Measurements from ENCODE around the gene DHRS12. TPM values are rescaled to one million over a fixed set of nuclear protein-coding genes. Genes with fewer than 3 reads are reported as not detected.

DHRS12 gene
- total RNA-seq, 1 donor from 2014 or later: 19.8 TPM

DNA sequence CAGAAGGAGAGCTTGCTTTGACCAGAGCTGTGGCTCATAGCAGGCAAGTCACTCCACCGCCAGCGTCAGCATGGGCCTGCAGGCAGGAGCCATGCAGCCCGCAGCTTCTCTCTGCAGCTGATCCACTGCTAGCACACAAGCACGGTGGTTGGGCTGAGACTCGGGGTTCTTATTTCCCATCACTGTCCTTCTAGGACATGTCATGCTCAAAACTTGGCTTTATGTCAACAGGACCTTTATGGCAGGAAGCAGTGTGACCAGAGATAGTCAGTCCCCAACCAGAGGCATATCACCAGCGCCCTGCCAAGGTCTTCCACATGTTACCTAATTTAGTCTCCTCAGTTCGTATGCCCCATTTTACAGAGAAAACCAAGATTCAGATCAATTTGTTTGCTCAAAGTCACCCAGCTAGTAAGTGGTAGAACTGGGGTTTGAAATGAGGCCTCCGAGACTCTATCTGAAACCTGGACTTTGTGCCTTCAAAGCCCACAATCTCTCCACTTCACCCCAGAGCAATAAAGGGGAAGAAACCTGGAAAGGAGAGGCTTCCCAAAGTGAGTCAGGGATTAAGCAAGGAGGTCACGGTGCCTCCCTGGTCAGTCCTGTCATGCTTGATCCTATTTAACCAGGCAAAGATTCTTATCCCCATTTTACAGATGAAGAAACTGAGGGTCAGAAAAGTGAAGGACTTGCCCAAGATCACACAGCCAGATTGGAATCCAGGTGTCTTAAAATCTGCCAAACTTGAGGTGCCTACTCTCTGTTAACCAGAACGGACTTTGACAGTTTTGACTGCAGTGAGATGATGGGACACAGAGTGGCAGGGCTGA is 36.0 kb upstream of the DHRS12 start:
- DNase-seq: no peak
- peaks cover 4% of the 10 kb centered on the region for H3K9me3 Mint-ChIP-seq (ENCODE audit: unreplicated experiment)
- H3K27me3 Mint-ChIP-seq (ENCODE audit: unreplicated experiment): peaks cover under 1% of the 10 kb centered on the region
- H3K4me3 Mint-ChIP-seq (ENCODE audit: unreplicated experiment): no peak overlapping the region
- H3K36me3 Mint-ChIP-seq (ENCODE audit: unreplicated experiment): no peaks in the 10 kb centered on the region
- H3K27ac Mint-ChIP-seq (ENCODE audit: unreplicated experiment): no peak overlapping the region
- TF ChIP-seq, protein P1, sequence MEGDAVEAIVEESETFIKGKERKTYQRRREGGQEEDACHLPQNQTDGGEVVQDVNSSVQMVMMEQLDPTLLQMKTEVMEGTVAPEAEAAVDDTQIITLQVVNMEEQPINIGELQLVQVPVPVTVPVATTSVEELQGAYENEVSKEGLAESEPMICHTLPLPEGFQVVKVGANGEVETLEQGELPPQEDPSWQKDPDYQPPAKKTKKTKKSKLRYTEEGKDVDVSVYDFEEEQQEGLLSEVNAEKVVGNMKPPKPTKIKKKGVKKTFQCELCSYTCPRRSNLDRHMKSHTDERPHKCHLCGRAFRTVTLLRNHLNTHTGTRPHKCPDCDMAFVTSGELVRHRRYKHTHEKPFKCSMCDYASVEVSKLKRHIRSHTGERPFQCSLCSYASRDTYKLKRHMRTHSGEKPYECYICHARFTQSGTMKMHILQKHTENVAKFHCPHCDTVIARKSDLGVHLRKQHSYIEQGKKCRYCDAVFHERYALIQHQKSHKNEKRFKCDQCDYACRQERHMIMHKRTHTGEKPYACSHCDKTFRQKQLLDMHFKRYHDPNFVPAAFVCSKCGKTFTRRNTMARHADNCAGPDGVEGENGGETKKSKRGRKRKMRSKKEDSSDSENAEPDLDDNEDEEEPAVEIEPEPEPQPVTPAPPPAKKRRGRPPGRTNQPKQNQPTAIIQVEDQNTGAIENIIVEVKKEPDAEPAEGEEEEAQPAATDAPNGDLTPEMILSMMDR (IDR thresholded peaks at IDR 0.05; ENCODE audit: partially characterized antibody, unreplicated experiment): no peak
- H3K4me1 Mint-ChIP-seq (ENCODE audit: low read depth, unreplicated experiment): peaks cover 11% of the 10 kb centered on the region

DNA sequence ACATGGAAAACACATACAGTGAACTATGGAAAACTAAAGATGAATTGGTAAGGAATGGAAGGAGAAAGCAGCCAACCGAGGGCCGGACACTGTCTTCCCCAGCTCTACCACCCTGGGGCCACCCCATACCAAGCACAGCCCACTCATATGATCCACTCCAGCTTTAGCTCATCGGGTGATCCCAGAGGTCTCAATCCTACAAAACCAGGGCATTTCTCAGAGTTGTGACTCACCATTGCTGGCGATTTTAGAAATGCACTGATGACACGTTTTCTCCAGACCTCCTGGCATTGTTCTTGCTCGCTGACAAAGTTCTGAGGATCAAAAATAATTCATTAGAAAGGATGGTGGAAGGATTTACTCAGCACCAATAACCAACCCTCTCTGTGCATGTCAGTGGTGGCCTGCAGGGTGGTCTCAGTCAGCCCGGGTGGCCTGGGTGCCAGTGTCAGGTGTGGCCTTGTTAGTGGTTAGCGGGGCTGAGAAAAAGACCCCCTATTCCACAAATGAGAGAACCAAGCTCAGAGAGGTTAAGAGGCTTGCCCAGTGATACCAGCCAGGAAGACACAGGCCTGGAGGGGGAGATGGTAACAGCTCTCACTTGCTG is 34.4 kb upstream of the DHRS12 start:
- TF ChIP-seq, protein P1 (IDR thresholded peaks at IDR 0.05; ENCODE audit: partially characterized antibody, unreplicated experiment): no peak
- Mint-ChIP-seq H3K4me3 (ENCODE audit: unreplicated experiment) (no peak overlapping the region), H3K4me1 (ENCODE audit: low read depth, unreplicated experiment) (peaks cover 19% of the 10 kb centered on the region), H3K27ac (ENCODE audit: unreplicated experiment) (no peak overlapping the region), H3K36me3 (ENCODE audit: unreplicated experiment) (no peaks in the 10 kb centered on the region), H3K9me3 (ENCODE audit: unreplicated experiment) (peaks cover 4% of the 10 kb centered on the region), H3K27me3 (ENCODE audit: unreplicated experiment) (peaks cover 6% of the 10 kb centered on the region)
- DNase-seq: no peak

DNA sequence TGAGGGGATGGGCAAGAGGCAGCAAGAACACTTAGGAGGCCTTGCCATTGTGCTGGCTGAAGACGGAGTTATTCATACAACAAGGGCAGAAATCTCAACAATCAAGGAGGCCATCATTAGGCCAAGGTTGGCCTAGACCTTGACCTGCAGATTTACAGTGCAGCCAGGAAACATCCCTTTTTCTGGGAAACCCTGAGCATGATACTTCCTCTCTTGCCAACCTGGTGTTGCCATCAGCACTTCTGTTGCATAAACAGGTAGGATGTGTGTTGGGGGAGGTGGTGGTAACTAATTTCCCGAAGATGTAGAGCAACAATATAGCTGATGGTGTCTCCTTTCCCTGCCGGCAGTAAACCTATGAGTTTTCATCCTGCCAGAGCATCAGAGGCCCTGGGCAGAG is 33.1 kb upstream of the DHRS12 start:
- H3K9me3 Mint-ChIP-seq (ENCODE audit: unreplicated experiment): peaks cover 4% of the 10 kb centered on the region
- H3K36me3 Mint-ChIP-seq (ENCODE audit: unreplicated experiment): no peaks in the 10 kb centered on the region
- H3K27ac Mint-ChIP-seq (ENCODE audit: unreplicated experiment): no peak overlapping the region
- DNase-seq: no peak
- H3K4me1 Mint-ChIP-seq (ENCODE audit: low read depth, unreplicated experiment): peaks cover 25% of the 10 kb centered on the region
- no peak overlapping the region for H3K4me3 Mint-ChIP-seq (ENCODE audit: unreplicated experiment)
- TF ChIP-seq, protein P1 (IDR thresholded peaks at IDR 0.05; ENCODE audit: partially characterized antibody, unreplicated experiment): no peak
- peaks cover 6% of the 10 kb centered on the region for H3K27me3 Mint-ChIP-seq (ENCODE audit: unreplicated experiment)

DNA sequence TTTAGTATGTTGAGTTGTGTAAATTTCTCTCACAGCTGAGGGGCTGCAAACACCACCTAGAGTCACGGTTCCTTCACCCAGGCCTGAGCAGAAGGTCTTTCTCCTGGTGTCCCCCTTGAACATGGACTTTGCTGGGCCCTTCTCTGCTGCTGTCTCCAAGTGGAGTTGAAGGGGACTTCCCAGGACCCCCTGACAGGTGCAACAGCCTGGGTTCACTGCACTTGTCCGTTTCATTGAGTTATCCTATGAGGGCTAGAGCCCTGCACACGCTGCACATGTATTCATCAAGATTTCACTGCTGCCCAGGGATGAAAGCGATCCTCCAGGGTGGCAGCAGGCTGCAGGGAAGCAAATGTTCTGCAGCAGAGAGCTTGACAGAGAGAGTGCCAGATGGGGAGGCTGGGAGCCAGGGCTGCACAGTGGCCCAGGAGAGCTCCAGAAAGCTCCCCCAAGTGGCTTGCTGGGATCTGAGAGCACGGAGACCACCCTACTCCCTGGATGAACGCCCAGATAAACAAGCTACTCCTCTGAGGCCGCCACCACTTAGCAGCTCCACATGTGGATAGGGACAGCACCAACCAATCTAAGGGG is 30.7 kb upstream of the DHRS12 start:
- peak; percentile 72 for DNase-seq
- Mint-ChIP-seq H3K27ac (ENCODE audit: unreplicated experiment) (peak overlapping the region; percentile 83), H3K27me3 (ENCODE audit: unreplicated experiment) (peaks cover 6% of the 10 kb centered on the region), H3K9me3 (ENCODE audit: unreplicated experiment) (peaks cover 6% of the 10 kb centered on the region), H3K36me3 (ENCODE audit: unreplicated experiment) (no peaks in the 10 kb centered on the region), H3K4me3 (ENCODE audit: unreplicated experiment) (peak overlapping the region; percentile 66), H3K4me1 (ENCODE audit: low read depth, unreplicated experiment) (peaks cover 35% of the 10 kb centered on the region)
- TF ChIP-seq, protein P1 (IDR thresholded peaks at IDR 0.05; ENCODE audit: partially characterized antibody, unreplicated experiment): no peak
